Vagina (tissue), 2 donors: ENCODE results near the gene CACNA1D. TPM values are rescaled to one million over a fixed set of nuclear protein-coding genes. Genes with fewer than 3 reads are reported as not detected.
"Not testable (repeated sequence)": the region's sequence is repeated elsewhere in the genome, so short reads cannot be mapped to it uniquely, and the experiment has no call there.

ENCODE experiments used
- DNase-seq, 2 donors: peaks; one replicate each; pipeline ENCODE4 v3.0.0-alpha.2; 2017; ENCODE audit errors: extremely low spot score in 2 of 2
- H3K27ac ChIP-seq: fragments of 200-600 bp; sonication (generic); one replicate; pipeline ENCODE4 v1.5.1; 2019
- H3K27me3 ChIP-seq: fragments of 200-600 bp; sonication (generic); one replicate; pipeline ENCODE4 v1.5.1; 2019
- H3K36me3 ChIP-seq, 2 donors: fragments of 200-600 bp; sonication (generic); one replicate each; pipeline ENCODE4 v1.5.1; 2017 to 2019
- H3K4me1 ChIP-seq: fragments of 200-600 bp; sonication (generic); one replicate; pipeline ENCODE4 v1.5.1; 2019
- H3K4me3 ChIP-seq, 2 donors: fragments of 200-600 bp; sonication (generic); 1 replicate in 1 of 2; 2 replicates in 1 of 2; pipeline ENCODE4 v1.5.1; 2016 to 2019
- H3K9me3 ChIP-seq: fragments of 200-600 bp; sonication (generic); one replicate; pipeline ENCODE4 v1.5.1; 2019
- CTCF ChIP-seq, 3 experiments: fragments of 450-650 bp in 2 of 3; fragments of 200-600 bp in 1 of 3; sonication (generic) in 1 of 3; IDR thresholded peaks; one replicate each; pipeline ENCODE4 v1.5.1; 2017 to 2019; ENCODE audit warnings: antibody characterized with exemption in 3 of 3, mild to moderate bottlenecking in 2 of 3, moderate library complexity in 2 of 3
- POLR2A ChIP-seq, 2 donors: fragments of 450-650 bp; IDR thresholded peaks; one replicate each; pipeline ENCODE4 v1.6.1; 2017; ENCODE audit warnings: antibody characterized with exemption in 2 of 2, mild to moderate bottlenecking in 2 of 2, moderate library complexity in 2 of 2
- POLR2AphosphoS5 ChIP-seq, 2 donors: sonication (generic); formaldehyde crosslinking; IDR thresholded peaks; one replicate each; pipeline ENCODE4 v1.9.0; 2017; ENCODE audit warnings: antibody characterized with exemption in 2 of 2, mild to moderate bottlenecking in 2 of 2, low read depth in 1 of 2; ENCODE audit not compliant: insufficient read depth in 1 of 2
- intact Hi-C: fragments of 100-400 bp; cut with DNase I; formaldehyde crosslinking; loops from one replicate; pipeline ENCODE4 v1.15.1; 2023
- total RNA-seq: library from RNA; depleted of rRNA; stranded (reverse); fragments of >200 nt; gene quantifications from one replicate; pipeline ENCODE4 v1.2.3, GENCODE V29; 2016

Gene CACNA1D
- total RNA-seq, 1 donor from 2014 or later = 0.74 TPM

- Histone ChIP-seq H3K36me3 (no peaks in the 10 kb centered on the region), H3K4me3 (no peak overlapping the region), H3K27me3 (no peaks in the 10 kb centered on the region), H3K27ac (no peak overlapping the region), H3K9me3 (no peaks in the 10 kb centered on the region), H3K4me1 (no peaks in the 10 kb centered on the region)
- intact Hi-C loops = no loop called here
- no peak for DNase-seq
- TF ChIP-seq POLR2A (IDR thresholded peaks at IDR 0.05) = no peak
- TF ChIP-seq POLR2AphosphoS5 (IDR thresholded peaks at IDR 0.05; ENCODE audit: insufficient read depth in 1 of 2, low read depth in 1 of 2) = no peak
- no peak for TF ChIP-seq CTCF (IDR thresholded peaks at IDR 0.05)
These were observed 21.0 kb upstream of the CACNA1D start for GRCh38 chr3:53473422-53473821.

GRCh38 chr3:53476372-53476771 is 18.0 kb upstream of the CACNA1D start:
- DNase-seq, intact Hi-C loops, H3K27me3 ChIP-seq, H3K9me3 ChIP-seq, H3K4me1 ChIP-seq, H3K36me3 ChIP-seq, H3K4me3 ChIP-seq, H3K27ac ChIP-seq: not testable (repeated sequence)

GRCh38 chr3:53477689-53478088 is 16.7 kb upstream of the CACNA1D start:
- H3K27me3 ChIP-seq, DNase-seq, H3K4me3 ChIP-seq, H3K36me3 ChIP-seq, H3K4me1 ChIP-seq, H3K27ac ChIP-seq, intact Hi-C loops, H3K9me3 ChIP-seq: not testable (repeated sequence)

- Histone ChIP-seq H3K9me3 (no peaks in the 10 kb centered on the region), H3K27ac (no peak overlapping the region), H3K4me3 (no peak overlapping the region), H3K4me1 (no peaks in the 10 kb centered on the region), H3K27me3 (no peaks in the 10 kb centered on the region), H3K36me3 (no peaks in the 10 kb centered on the region)
- intact Hi-C loops = no loop called here
- no peak for TF ChIP-seq POLR2AphosphoS5 (IDR thresholded peaks at IDR 0.05; ENCODE audit: insufficient read depth in 1 of 2, low read depth in 1 of 2)
- TF ChIP-seq CTCF (IDR thresholded peaks at IDR 0.05) = no peak
- TF ChIP-seq POLR2A (IDR thresholded peaks at IDR 0.05) = no peak
- no peak for DNase-seq
These were observed 16.1 kb upstream of the CACNA1D start for GRCh38 chr3:53478166-53478830.

- no peaks in the 10 kb centered on the region for H3K9me3 ChIP-seq
- intact Hi-C loops = no loop called here
These were observed 15.3 kb upstream of the CACNA1D start for GRCh38 chr3:53478921-53479664.

More at GRCh38 chr3:53478921-53479664, 15.3 kb upstream of the CACNA1D start:
- Histone ChIP-seq H3K36me3 (no peaks in the 10 kb centered on the region), H3K27ac (no peak overlapping the region), H3K4me3 (no peak overlapping the region), H3K27me3 (no peaks in the 10 kb centered on the region), H3K4me1 (no peaks in the 10 kb centered on the region)
- TF ChIP-seq POLR2A (IDR thresholded peaks at IDR 0.05) = no peak
- TF ChIP-seq POLR2AphosphoS5 (IDR thresholded peaks at IDR 0.05; ENCODE audit: insufficient read depth in 1 of 2, low read depth in 1 of 2) = no peak
- TF ChIP-seq CTCF (IDR thresholded peaks at IDR 0.05) = no peak
- DNase-seq = no peak
